PFSK-1 (cell line): ENCODE data around the gene PPP1R7.

Experiments
- FOXP2 ChIP-seq: optimal IDR thresholded peaks from 2 replicates; pipeline ENCODE3; 2011; ENCODE audit warnings: borderline replicate concordance, control low read depth, inconsistent platforms; ENCODE audit not compliant: insufficient read depth; ENCODE audit errors: extremely low read length, extremely low read depth
- POLR2AphosphoS5 ChIP-seq: IDR thresholded peaks from 2 replicates; pipeline ENCODE4 v1.6.1; 2012; ENCODE audit warnings: low read depth, mild to moderate bottlenecking, control low read depth, low read length, moderate library complexity
- SIN3A ChIP-seq: IDR thresholded peaks from 2 replicates; pipeline ENCODE4 v1.6.1; 2012; ENCODE audit warnings: mild to moderate bottlenecking, low read length, moderate library complexity, borderline replicate concordance; ENCODE audit not compliant: insufficient read depth
- TAF1 ChIP-seq: IDR thresholded peaks from 2 replicates; pipeline ENCODE4 v1.6.1; 2012; ENCODE audit warnings: low read length, control low read depth, borderline replicate concordance; ENCODE audit not compliant: insufficient read depth
- TF ChIP-seq, protein P1 (sequence below), 2 experiments: IDR thresholded peaks; 2 replicates each; pipeline versions ENCODE4 v1.6.1 to v1.8.0; 2011 to 2012; ENCODE audit warnings: low read depth in 2 of 2, low read length in 2 of 2, control low read depth in 1 of 2, inconsistent platforms in 1 of 2, mild to moderate bottlenecking in 1 of 2, moderate library complexity in 1 of 2; ENCODE audit not compliant: insufficient read depth in 1 of 2

Gene PPP1R7

GRCh38 chr2:241187918-241188234 lies 37.6 kb downstream of the PPP1R7 start:
- TF ChIP-seq SIN3A = no peak
- TF ChIP-seq, protein P1, sequence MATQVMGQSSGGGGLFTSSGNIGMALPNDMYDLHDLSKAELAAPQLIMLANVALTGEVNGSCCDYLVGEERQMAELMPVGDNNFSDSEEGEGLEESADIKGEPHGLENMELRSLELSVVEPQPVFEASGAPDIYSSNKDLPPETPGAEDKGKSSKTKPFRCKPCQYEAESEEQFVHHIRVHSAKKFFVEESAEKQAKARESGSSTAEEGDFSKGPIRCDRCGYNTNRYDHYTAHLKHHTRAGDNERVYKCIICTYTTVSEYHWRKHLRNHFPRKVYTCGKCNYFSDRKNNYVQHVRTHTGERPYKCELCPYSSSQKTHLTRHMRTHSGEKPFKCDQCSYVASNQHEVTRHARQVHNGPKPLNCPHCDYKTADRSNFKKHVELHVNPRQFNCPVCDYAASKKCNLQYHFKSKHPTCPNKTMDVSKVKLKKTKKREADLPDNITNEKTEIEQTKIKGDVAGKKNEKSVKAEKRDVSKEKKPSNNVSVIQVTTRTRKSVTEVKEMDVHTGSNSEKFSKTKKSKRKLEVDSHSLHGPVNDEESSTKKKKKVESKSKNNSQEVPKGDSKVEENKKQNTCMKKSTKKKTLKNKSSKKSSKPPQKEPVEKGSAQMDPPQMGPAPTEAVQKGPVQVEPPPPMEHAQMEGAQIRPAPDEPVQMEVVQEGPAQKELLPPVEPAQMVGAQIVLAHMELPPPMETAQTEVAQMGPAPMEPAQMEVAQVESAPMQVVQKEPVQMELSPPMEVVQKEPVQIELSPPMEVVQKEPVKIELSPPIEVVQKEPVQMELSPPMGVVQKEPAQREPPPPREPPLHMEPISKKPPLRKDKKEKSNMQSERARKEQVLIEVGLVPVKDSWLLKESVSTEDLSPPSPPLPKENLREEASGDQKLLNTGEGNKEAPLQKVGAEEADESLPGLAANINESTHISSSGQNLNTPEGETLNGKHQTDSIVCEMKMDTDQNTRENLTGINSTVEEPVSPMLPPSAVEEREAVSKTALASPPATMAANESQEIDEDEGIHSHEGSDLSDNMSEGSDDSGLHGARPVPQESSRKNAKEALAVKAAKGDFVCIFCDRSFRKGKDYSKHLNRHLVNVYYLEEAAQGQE (IDR thresholded peaks at IDR 0.05; ENCODE audit: insufficient read depth in 1 of 2, low read depth in 2 of 2, low read length in 2 of 2) = no peak
- no peak for TF ChIP-seq FOXP2
- no peak for TF ChIP-seq TAF1
- no peak for TF ChIP-seq POLR2AphosphoS5

- TF ChIP-seq FOXP2 (no peak), POLR2AphosphoS5 (no peak), TAF1 (no peak), SIN3A (no peak)
- TF ChIP-seq, protein P1 (IDR thresholded peaks at IDR 0.05; ENCODE audit: insufficient read depth in 1 of 2, low read depth in 2 of 2, low read length in 2 of 2) = no peak
Observed at GRCh38 chr2:241188361-241189092, 38.3 kb downstream of the PPP1R7 start, which contains the start of gene ANO7. Gene ANO7, plus strand, starts transcription at chr2:241188677. Its CDS starts 1,387 bp downstream, at chr2:241190064.

- no peak for TF ChIP-seq POLR2AphosphoS5
- TF ChIP-seq SIN3A = no peak
- TF ChIP-seq TAF1 = no peak
- TF ChIP-seq FOXP2 = no peak
- TF ChIP-seq, protein P1 (IDR thresholded peaks at IDR 0.05; ENCODE audit: insufficient read depth in 1 of 2, low read depth in 2 of 2, low read length in 2 of 2) = no peak
Observed at GRCh38 chr2:241189093-241189855, 39.0 kb downstream of the PPP1R7 start.

DNA sequence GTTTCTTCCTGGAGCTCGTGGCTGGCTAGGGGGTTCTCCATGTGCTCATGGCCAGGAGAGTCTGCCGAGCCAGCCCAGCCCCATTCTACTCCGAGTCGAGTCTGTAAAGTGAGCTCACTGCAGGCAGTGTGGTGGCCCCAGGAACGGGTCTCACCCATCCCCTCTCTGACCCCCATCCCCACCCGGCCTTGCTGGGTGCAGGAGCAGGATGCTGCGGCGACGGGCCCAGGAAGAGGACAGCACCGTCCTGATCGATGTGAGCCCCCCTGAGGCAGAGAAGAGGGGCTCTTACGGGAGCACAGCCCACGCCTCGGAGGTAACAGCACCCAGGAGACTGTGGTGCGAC lies 39.6 kb downstream of the PPP1R7 start:
- no peak for TF ChIP-seq FOXP2
- TF ChIP-seq, protein P1 (IDR thresholded peaks at IDR 0.05; ENCODE audit: insufficient read depth in 1 of 2, low read depth in 2 of 2, low read length in 2 of 2) = no peak
- TF ChIP-seq POLR2AphosphoS5 = no peak
- TF ChIP-seq TAF1 = no peak
- TF ChIP-seq SIN3A = no peak
